Thyroid gland (tissue), 4 donors: Measurements from ENCODE around the gene EML1.

Experiments
- POLR2A ChIP-seq, 2 donors: fragments of 450-650 bp; IDR thresholded peaks; one replicate each; pipeline ENCODE4 v1.6.1; 2017; ENCODE audit warnings: antibody characterized with exemption in 2 of 2, mild to moderate bottlenecking in 2 of 2, moderate library complexity in 1 of 2
- TF ChIP-seq, protein P1 (sequence below), 6 experiments: fragments of 200-600 bp in 3 of 6; fragments of 450-650 bp in 3 of 6; sonication (generic) in 3 of 6; IDR thresholded peaks; one replicate each; pipeline ENCODE4 v1.5.1; 2016 to 2019; ENCODE audit warnings: antibody characterized with exemption in 6 of 6, mild to moderate bottlenecking in 2 of 6, inconsistent platforms in 1 of 6, moderate library complexity in 1 of 6

DNA sequence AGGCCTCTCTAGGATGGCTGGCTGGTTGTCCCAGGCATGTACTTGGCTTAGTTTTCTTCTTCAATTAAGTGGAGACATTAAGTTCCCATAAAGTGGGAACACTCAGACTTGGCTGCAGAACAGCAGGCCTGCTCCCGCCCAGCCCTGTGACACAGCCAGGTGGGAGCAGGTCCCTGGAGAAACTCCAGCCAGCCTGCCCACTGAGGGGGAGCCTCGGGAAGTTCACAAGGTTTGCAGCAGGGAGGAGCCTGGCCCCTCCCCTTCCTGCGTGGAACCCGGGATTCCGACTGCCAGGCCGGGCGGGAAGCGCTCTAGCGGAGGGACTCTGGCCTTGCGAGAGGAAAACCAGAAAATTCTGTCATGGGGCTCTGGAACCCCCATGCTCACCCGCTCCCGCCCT is 173.7 kb downstream of the EML1 start:
- no peak for TF ChIP-seq POLR2A (IDR thresholded peaks at IDR 0.05)
- TF ChIP-seq, protein P1, sequence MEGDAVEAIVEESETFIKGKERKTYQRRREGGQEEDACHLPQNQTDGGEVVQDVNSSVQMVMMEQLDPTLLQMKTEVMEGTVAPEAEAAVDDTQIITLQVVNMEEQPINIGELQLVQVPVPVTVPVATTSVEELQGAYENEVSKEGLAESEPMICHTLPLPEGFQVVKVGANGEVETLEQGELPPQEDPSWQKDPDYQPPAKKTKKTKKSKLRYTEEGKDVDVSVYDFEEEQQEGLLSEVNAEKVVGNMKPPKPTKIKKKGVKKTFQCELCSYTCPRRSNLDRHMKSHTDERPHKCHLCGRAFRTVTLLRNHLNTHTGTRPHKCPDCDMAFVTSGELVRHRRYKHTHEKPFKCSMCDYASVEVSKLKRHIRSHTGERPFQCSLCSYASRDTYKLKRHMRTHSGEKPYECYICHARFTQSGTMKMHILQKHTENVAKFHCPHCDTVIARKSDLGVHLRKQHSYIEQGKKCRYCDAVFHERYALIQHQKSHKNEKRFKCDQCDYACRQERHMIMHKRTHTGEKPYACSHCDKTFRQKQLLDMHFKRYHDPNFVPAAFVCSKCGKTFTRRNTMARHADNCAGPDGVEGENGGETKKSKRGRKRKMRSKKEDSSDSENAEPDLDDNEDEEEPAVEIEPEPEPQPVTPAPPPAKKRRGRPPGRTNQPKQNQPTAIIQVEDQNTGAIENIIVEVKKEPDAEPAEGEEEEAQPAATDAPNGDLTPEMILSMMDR (IDR thresholded peaks at IDR 0.05) = no peak
